Kidney epithelial cell (primary cell): ENCODE results near the gene ADGRV1. TPM values are rescaled to one million over a fixed set of nuclear protein-coding genes. Genes with fewer than 3 reads are reported as not detected.
"Not testable (repeated sequence)": the region's sequence is repeated elsewhere in the genome, so short reads cannot be mapped to it uniquely, and the experiment has no call there.

Source experiments
- DNase-seq: peaks from one replicate; pipeline ENCODE4 v3.0.0-alpha.2; 2010; ENCODE audit warnings: low read depth
- H3K27me3 ChIP-seq: 2 replicates; pipeline ENCODE4 v1.6.0; 2011; ENCODE audit warnings: low read length; ENCODE audit not compliant: control insufficient read depth, insufficient read depth
- H3K36me3 ChIP-seq: 2 replicates; pipeline ENCODE4 v1.5.1; 2011; ENCODE audit warnings: low read length; ENCODE audit not compliant: control insufficient read depth, insufficient read depth
- H3K4me3 ChIP-seq: 2 replicates; pipeline ENCODE4 v1.5.1; 2011; ENCODE audit warnings: low read depth, mild to moderate bottlenecking, control low read depth, low read length
- CTCF ChIP-seq: IDR thresholded peaks from 2 replicates; pipeline ENCODE4 v1.5.1; 2011; ENCODE audit warnings: mild to moderate bottlenecking, moderate library complexity, low read length, control low read depth, inconsistent platforms; ENCODE audit not compliant: insufficient read depth, poor library complexity, severe bottlenecking
- total RNA-seq: library from RNA; depleted of rRNA; stranded (reverse); fragments of >200 nt; gene quantifications from 2 replicates; pipeline ENCODE4 v1.2.3, GENCODE V29; 2015

ADGRV1 gene
- total RNA-seq, 1 donor from 2014 or later: 3.5 TPM

GRCh38 chr5:91033370-91033769 lies 474.8 kb downstream of the ADGRV1 start:
- Histone ChIP-seq H3K4me3 (no peak overlapping the region), H3K27me3 (no peaks in the 10 kb centered on the region), H3K36me3 (no peaks in the 10 kb centered on the region)
- no peak for TF ChIP-seq CTCF
- no peak for DNase-seq

- H3K4me3 ChIP-seq: no peak overlapping the region
- H3K36me3 ChIP-seq: no peaks in the 10 kb centered on the region
- H3K27me3 ChIP-seq: no peaks in the 10 kb centered on the region
- no peak for TF ChIP-seq CTCF
- no peak for DNase-seq
Measured at GRCh38 chr5:91038180-91038808, 479.7 kb downstream of the ADGRV1 start.

GRCh38 chr5:91041132-91041531 lies 482.5 kb downstream of the ADGRV1 start:
- H3K27me3 ChIP-seq, DNase-seq, H3K4me3 ChIP-seq: not testable (repeated sequence)

GRCh38 chr5:91042247-91042935 lies 483.8 kb downstream of the ADGRV1 start:
- no peaks in the 10 kb centered on the region for H3K36me3 ChIP-seq
- TF ChIP-seq CTCF: no peak
- H3K4me3 ChIP-seq: no peak overlapping the region
- DNase-seq: no peak
- no peaks in the 10 kb centered on the region for H3K27me3 ChIP-seq

More at GRCh38 chr5:91041132-91041531, 482.5 kb downstream of the ADGRV1 start:
- H3K36me3 ChIP-seq: not testable (repeated sequence)

GRCh38 chr5:91042936-91043255 lies 484.3 kb downstream of the ADGRV1 start:
- no peaks in the 10 kb centered on the region for H3K27me3 ChIP-seq
- DNase-seq: no peak
- H3K4me3 ChIP-seq: no peak overlapping the region
- TF ChIP-seq CTCF: no peak
- H3K36me3 ChIP-seq: no peaks in the 10 kb centered on the region

- no peak for DNase-seq
- H3K36me3 ChIP-seq: no peaks in the 10 kb centered on the region
- H3K4me3 ChIP-seq: no peak overlapping the region
- TF ChIP-seq CTCF: no peak
- H3K27me3 ChIP-seq: no peaks in the 10 kb centered on the region
Measured at GRCh38 chr5:91048073-91048472, 489.5 kb downstream of the ADGRV1 start.
